Stimulated activated CD4-positive, alpha-beta T cell treated with anti-CD3 and anti-CD28 coated beads, Interleukin-1b, Interleukin-23, amount 100 ng/mL, for 4 hours (primary cell): ENCODE results near the gene RSBN1L.

Experiments used
- DNase-seq, 2 donors: peaks; one replicate each; pipeline ENCODE4 v3.0.0-alpha.2; 2020; ENCODE audit warnings: low read depth in 2 of 2

The RSBN1L gene

GRCh38 chr7:77806425-77806824, 110.2 kb downstream of the RSBN1L start:
- DNase-seq: no peak

GRCh38 chr7:77808517-77808916, 112.3 kb downstream of the RSBN1L start:
- DNase-seq: no peak

GRCh38 chr7:77811516-77812289, 115.4 kb downstream of the RSBN1L start:
- no peak for DNase-seq

GRCh38 chr7:77812290-77812685, 116.0 kb downstream of the RSBN1L start:
- DNase-seq: no peak

- no peak for DNase-seq
Measured at GRCh38 chr7:77813180-77813579, 116.9 kb downstream of the RSBN1L start.

- no peak for DNase-seq
Measured at GRCh38 chr7:77819021-77819420, 122.8 kb downstream of the RSBN1L start.

- DNase-seq: no peak
Measured at GRCh38 chr7:77820967-77821366, 124.7 kb downstream of the RSBN1L start.

GRCh38 chr7:77822269-77822668, 126.0 kb downstream of the RSBN1L start:
- DNase-seq: no peak

GRCh38 chr7:77823787-77824186, 127.5 kb downstream of the RSBN1L start:
- DNase-seq: no peak

- DNase-seq: no peak
Measured at GRCh38 chr7:77824636-77825035, 128.4 kb downstream of the RSBN1L start.

GRCh38 chr7:77825131-77825530, 128.9 kb downstream of the RSBN1L start:
- no peak for DNase-seq

- no peak for DNase-seq
Measured at GRCh38 chr7:77826300-77826699, 130.0 kb downstream of the RSBN1L start.

GRCh38 chr7:77827999-77828398, 131.7 kb downstream of the RSBN1L start:
- no peak for DNase-seq

- no peak for DNase-seq
Measured at GRCh38 chr7:77830649-77831355, 134.5 kb downstream of the RSBN1L start.

- no peak for DNase-seq
Measured at GRCh38 chr7:77831481-77831880, 135.2 kb downstream of the RSBN1L start.

GRCh38 chr7:77831953-77832352, 135.7 kb downstream of the RSBN1L start:
- no peak for DNase-seq
